Measurements from ENCODE around the gene RPUSD4. TPM values are rescaled to one million over a fixed set of nuclear protein-coding genes. Genes with fewer than 3 reads are reported as not detected.

The RPUSD4 gene
- polyA plus RNA-seq, 1 of the 3 experiments (the other 2 are of a cell fraction) = 18.0 TPM

DNA sequence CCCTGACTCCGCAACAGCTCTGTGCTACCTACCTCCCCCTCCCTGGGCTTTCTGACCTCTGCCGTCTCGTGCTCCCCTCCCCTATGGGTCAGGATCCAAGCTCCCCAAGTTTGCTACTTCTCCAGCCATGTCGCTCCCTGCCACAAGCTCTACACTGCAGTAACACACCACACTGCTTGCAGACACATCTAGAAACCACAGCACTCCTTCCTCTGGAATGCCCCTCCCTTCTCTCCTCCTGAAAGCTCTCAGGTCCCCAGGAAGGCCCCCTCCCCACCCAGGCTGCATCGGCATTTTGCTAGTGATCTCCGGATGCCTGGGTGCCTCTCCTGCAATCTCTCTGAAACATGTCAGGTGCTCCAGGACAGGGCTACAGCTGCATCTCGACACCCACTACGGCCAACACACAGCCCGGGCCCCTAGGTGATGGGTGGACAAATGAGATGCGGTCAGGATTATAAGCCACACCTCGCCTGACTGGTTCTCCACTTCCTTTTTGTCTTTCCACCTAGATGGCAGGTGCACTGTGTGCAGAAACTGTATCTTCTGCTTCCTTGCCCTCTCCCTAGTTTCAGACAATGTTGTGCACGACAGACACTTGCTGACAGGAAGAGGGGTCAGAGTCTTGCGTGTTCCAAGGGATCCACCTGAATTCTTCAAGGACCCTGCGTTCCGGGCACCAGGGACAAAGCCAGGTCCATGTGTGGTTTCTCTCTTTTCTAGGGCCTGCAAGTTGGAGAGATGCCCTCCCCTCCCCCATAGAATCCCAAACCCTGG, 22.9 kb downstream of the RPUSD4 start:
- Histone ChIP-seq H3K27me3 (ENCODE audit: insufficient read depth) (no peaks in the 10 kb centered on the region), H3K4me1 (ENCODE audit: control insufficient read depth in 1 of 2, insufficient read depth in 2 of 2, low read depth in 1 of 2, low read length in 1 of 2) (peaks cover 0 to 12% of the 10 kb centered on the region in 2 experiments; a peak in 1 of 4 replicates), H3K9me3 (no peaks in the 10 kb centered on the region), H4K20me1 (ENCODE audit: insufficient read depth) (no peaks in the 10 kb centered on the region), H3K79me2 (ENCODE audit: insufficient read depth) (no peaks in the 10 kb centered on the region), H3K36me3 (replicated peaks in 1 of 2; ENCODE audit: control insufficient read depth in 1 of 2, insufficient read depth in 2 of 2, low read length in 1 of 2) (peaks cover 4 to 21% of the 10 kb centered on the region in 2 experiments), H3K9me2 (no peaks in the 10 kb centered on the region), H3F3A (replicated peaks; ENCODE audit: insufficient read depth) (no peaks in the 10 kb centered on the region), H2AFZ (ENCODE audit: low read depth) (no peak overlapping the region), H3K4me3 (ENCODE audit: low read depth in 2 of 2, low read length in 1 of 2) (no peak overlapping the region), H3K9ac (no peak overlapping the region), H3K4me2 (no peak overlapping the region), H3K27ac (ENCODE audit: low read depth in 2 of 2, low read length in 1 of 2) (no peak overlapping the region)
- ChIA-PET CTCF (interaction anchor here (0.8 to 1.8 kb wide), 7 partner anchors 8 to 265 kb away, joined by 3 to 5 read pairs (median 4); no protein-coding TSS in a partner anchor), POLR2A (no interaction called here)
- 92% methylated on average over 12 of the region's 15 CpGs for WGBS (ENCODE audit: low lambda C conversion rate)
- TF ChIP-seq EZH2phosphoT487 (IDR thresholded peaks at IDR 0.05; ENCODE audit: borderline replicate concordance, low read depth) = no peak
- TF ChIP-seq TCF12 (IDR thresholded peaks at IDR 0.05) = no peak
- no peak for TF ChIP-seq RAD21 (IDR thresholded peaks at IDR 0.05; ENCODE audit: low read length)
- TF ChIP-seq FOSL2 (IDR thresholded peaks at IDR 0.05; ENCODE audit: borderline replicate concordance, low read depth) = no peak
- no peak for TF ChIP-seq POLR2AphosphoS5 (IDR thresholded peaks at IDR 0.05; ENCODE audit: low read depth, low read length)
- TF ChIP-seq, protein P1, sequence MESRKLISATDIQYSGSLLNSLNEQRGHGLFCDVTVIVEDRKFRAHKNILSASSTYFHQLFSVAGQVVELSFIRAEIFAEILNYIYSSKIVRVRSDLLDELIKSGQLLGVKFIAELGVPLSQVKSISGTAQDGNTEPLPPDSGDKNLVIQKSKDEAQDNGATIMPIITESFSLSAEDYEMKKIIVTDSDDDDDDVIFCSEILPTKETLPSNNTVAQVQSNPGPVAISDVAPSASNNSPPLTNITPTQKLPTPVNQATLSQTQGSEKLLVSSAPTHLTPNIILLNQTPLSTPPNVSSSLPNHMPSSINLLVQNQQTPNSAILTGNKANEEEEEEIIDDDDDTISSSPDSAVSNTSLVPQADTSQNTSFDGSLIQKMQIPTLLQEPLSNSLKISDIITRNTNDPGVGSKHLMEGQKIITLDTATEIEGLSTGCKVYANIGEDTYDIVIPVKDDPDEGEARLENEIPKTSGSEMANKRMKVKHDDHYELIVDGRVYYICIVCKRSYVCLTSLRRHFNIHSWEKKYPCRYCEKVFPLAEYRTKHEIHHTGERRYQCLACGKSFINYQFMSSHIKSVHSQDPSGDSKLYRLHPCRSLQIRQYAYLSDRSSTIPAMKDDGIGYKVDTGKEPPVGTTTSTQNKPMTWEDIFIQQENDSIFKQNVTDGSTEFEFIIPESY (IDR thresholded peaks at IDR 0.05; ENCODE audit: borderline replicate concordance, low read depth) = no peak
- TF ChIP-seq, protein P2, sequence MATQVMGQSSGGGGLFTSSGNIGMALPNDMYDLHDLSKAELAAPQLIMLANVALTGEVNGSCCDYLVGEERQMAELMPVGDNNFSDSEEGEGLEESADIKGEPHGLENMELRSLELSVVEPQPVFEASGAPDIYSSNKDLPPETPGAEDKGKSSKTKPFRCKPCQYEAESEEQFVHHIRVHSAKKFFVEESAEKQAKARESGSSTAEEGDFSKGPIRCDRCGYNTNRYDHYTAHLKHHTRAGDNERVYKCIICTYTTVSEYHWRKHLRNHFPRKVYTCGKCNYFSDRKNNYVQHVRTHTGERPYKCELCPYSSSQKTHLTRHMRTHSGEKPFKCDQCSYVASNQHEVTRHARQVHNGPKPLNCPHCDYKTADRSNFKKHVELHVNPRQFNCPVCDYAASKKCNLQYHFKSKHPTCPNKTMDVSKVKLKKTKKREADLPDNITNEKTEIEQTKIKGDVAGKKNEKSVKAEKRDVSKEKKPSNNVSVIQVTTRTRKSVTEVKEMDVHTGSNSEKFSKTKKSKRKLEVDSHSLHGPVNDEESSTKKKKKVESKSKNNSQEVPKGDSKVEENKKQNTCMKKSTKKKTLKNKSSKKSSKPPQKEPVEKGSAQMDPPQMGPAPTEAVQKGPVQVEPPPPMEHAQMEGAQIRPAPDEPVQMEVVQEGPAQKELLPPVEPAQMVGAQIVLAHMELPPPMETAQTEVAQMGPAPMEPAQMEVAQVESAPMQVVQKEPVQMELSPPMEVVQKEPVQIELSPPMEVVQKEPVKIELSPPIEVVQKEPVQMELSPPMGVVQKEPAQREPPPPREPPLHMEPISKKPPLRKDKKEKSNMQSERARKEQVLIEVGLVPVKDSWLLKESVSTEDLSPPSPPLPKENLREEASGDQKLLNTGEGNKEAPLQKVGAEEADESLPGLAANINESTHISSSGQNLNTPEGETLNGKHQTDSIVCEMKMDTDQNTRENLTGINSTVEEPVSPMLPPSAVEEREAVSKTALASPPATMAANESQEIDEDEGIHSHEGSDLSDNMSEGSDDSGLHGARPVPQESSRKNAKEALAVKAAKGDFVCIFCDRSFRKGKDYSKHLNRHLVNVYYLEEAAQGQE (IDR thresholded peaks at IDR 0.05; ENCODE audit: low read depth, low read length) = no peak
- no peak for TF ChIP-seq YY1 (IDR thresholded peaks at IDR 0.05; ENCODE audit: low read depth)
- no peak for DNase-seq

All from SK-N-SH (cell line).